UCSD-AML1 (cell line): ENCODE results near the gene ERC2.

Experiments used
- DNase-seq: peaks from one replicate; lab custom pipeline; 2025; ENCODE audit not compliant: unreplicated experiment; lab: John Stamatoyannopoulos, UW

ERC2 gene

GRCh38 chr3:55469957-55470526 lies 998.2 kb downstream of the ERC2 start:
- DNase-seq = no peak

- no peak for DNase-seq
These were observed 1000.0 kb downstream of the ERC2 start for GRCh38 chr3:55468251-55468650.

GRCh38 chr3:55467099-55467498 lies 1001.2 kb downstream of the ERC2 start:
- DNase-seq = no peak

GRCh38 chr3:55466526-55466925 lies 1001.7 kb downstream of the ERC2 start:
- no peak for DNase-seq

DNA sequence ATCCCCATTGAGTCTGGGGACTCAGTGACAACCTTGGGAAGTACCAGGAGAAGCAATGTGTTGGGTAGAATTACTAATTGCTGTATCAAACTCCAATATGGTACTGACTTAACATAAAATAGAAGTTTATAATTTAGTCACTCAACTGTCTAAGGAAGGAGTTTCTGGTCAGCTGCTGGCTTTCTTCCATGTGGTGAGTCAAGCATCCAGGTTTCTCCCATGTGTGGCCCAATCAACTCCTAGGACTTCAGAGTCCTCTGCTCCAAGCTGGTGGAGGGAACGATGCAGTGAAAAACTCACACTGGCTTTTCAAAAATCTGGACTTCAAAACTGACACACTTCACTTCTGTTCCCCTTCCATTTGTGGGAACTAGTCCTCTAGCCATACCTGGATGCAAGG lies 1006.4 kb downstream of the ERC2 start:
- no peak for DNase-seq

GRCh38 chr3:55459838-55460237 lies 1008.4 kb downstream of the ERC2 start:
- no peak for DNase-seq
